NCI-H774 (cell line): ENCODE results near the gene SFTPA2.
A peak's percentile ranks its signal among the peaks of the same experiment; 100 is the strongest.
"Not testable (repeated sequence)": the region's sequence is repeated elsewhere in the genome, so short reads cannot be mapped to it uniquely, and the experiment has no call there.

Source experiments
- DNase-seq: peaks from one replicate; lab custom pipeline; 2025; lab: John Stamatoyannopoulos, UW

The SFTPA2 gene

GRCh38 chr10:79560160-79560709 is at the start of gene SFTPA2:
SFTPA2 (minus strand) TSS chr10:79560407; CDS start chr10:79559483, 924 bp downstream.
- DNase-seq: no peak

- DNase-seq: no peak
Observed at GRCh38 chr10:79608505-79609375, 48.5 kb upstream of the SFTPA2 start.

GRCh38 chr10:79605308-79605707 is 45.1 kb upstream of the SFTPA2 start:
- no peak for DNase-seq

GRCh38 chr10:79604294-79604693 is 44.1 kb upstream of the SFTPA2 start:
- no peak for DNase-seq

DNA sequence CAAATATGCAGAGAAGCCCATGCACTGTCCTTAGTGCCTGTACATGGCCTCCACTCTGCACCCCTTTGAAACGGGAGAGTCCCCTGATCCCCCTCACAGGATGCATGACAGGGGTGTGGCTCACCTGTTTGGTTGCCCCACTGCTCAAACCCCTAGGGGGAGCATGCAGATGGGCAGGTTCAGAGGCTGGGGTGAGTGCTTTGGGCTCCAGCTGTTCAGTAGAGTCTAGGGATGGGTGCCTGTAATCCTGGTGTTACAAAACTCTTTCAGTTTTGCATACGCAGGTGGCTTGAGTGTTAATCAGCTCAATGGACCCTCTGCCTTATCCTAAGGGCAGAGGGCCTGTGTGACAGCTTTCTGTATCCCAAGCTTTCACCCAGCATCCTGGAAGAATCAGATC is 42.7 kb upstream of the SFTPA2 start:
- DNase-seq: no peak

GRCh38 chr10:79601939-79602338 is 41.7 kb upstream of the SFTPA2 start:
- no peak for DNase-seq

- not testable (repeated sequence) for DNase-seq
Observed at GRCh38 chr10:79599644-79600043, 39.4 kb upstream of the SFTPA2 start.

GRCh38 chr10:79595510-79595909 is 35.3 kb upstream of the SFTPA2 start:
- DNase-seq: no peak

DNA sequence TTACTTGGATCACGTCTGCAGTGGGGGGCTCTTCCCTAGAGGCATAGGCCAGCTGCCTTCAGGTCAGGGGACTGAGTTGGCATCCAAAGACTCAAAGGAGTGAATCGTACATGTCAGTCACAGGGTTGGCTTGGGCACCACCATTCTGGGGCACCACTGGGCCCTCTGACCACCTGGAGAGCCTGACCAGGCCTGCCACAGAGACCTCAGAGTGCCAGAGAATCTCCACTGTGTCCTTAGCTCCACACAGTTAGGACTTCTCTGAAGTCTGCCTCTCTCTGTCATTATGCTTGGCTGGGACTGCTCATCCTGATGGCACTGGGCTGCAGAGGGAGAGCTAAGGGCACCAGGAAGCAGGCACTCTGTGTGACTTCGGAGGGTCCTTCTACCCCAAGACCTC is 34.4 kb upstream of the SFTPA2 start:
- not testable (repeated sequence) for DNase-seq

DNA sequence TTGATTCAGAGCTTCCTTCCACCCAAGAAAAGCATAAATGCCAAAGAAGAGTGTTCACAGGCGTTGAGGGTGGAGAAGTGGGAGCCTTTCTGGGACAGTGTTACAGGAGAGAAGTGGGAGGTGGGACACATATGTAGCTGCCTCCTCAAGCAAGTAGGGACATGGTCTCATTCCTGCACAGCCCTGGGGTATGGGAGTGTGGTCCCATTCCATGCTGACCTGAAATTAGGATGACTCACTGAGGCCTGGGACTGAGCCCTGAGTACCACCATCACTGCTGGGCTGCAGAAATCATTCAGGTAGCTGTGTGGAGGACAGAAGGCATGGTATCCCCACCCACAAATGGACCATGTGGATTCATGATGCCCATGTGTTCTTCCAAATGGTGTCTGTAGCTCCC is 33.2 kb upstream of the SFTPA2 start:
- no peak for DNase-seq

DNA sequence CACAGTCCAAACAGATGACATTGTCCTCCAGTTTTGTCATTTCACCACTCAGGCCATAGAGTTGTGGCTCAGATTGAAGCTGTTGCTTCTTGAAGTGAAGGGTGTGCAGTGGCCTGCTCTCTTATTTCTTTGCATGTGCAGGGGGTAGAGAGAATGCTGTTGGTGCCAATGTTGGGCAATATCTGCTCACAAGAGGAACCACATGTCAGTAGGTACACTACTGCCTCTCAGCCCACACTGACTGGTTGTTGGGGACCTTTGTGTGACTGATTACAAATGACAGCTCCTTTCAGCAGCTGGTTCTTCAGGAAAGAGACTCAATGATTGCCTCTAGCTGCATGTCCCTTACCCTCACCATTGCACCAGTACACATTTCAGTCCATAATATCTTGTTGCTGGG is 28.6 kb upstream of the SFTPA2 start:
- DNase-seq: no peak

DNA sequence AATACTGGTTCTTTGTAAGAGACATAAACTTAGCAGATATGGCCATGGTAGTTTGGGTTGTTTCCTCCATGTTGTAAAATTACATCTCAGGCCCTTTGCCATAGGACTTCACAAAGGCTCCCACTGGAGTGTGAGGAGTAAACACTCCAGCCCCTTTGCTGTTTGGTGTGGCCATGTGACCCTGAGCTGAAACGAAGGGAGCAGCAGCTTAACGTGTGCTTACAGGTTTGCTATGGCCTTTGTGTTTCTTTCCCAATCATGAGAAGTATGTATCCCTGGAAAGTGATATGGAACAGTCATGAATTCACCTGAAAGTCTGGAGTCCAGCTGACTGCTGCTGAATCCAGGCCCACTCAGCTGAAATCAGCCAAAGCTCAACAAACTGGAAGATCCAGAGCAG is 26.7 kb upstream of the SFTPA2 start:
- DNase-seq: no peak

- DNase-seq: no peak
Observed at GRCh38 chr10:79585870-79586527, 25.8 kb upstream of the SFTPA2 start.

DNA sequence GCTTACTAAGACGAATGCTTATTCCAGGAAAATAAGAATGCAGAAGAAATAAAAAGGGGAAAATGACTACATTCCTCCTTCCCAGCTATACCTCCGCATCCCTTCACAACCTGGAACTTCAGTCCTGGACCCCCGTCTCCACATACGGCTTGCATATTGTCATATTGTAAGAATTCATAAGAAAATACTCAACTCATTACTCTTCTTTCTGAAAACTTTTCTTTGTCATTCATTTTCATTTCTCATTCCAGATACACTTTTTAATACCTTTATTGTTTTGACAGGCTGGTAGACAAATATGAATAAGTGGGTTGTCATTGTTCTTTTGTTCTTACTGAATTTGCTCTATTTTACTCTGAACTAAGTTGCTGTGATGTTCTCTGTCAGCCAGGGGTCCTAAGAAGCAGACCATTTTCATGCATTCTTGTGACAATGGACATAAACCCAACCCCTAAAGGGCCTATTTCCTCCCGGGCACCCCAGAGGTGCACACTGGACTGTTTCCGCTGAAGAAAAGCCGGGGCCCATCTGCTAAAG is 23.3 kb upstream of the SFTPA2 start:
- DNase-seq: no peak

DNA sequence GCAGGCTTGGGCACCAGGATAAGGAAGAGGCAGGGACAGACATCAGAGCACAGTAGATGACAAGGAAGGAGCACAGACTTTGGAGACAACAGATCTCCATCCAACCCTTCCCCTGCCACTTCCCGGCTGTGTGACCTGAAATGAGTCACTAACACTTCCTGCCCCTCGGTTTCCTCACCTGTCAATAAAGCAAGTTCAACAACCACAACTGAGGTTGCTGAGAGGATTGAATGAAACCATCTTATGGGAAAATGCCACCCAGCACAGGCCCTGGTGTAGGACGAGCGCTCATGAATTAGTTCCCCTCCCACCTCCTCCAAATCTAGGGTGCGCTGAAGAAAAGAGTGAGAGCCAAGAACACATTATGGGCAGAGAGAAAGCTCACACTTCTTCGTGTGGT is 22.7 kb upstream of the SFTPA2 start:
- DNase-seq: not testable (repeated sequence)

- no peak for DNase-seq
Observed at GRCh38 chr10:79582096-79582495, 21.9 kb upstream of the SFTPA2 start.

- no peak for DNase-seq
Observed at GRCh38 chr10:79581044-79581443, 20.8 kb upstream of the SFTPA2 start.

GRCh38 chr10:79579361-79579760 is 19.2 kb upstream of the SFTPA2 start:
- DNase-seq: no peak

GRCh38 chr10:79570624-79571023 is 10.4 kb upstream of the SFTPA2 start:
- DNase-seq: not testable (repeated sequence)

GRCh38 chr10:79563426-79563825 is 3.2 kb upstream of the SFTPA2 start:
- DNase-seq: no peak

GRCh38 chr10:79562135-79562756 is 2.0 kb upstream of the SFTPA2 start:
- DNase-seq: peak; percentile 59

GRCh38 chr10:79561257-79561656 is 1.1 kb upstream of the SFTPA2 start:
- DNase-seq: no peak
